Ishikawa (cell line): Measurements from ENCODE around the gene CUEDC1.

Experiments
- CEBPB ChIP-seq: IDR thresholded peaks from 2 replicates; pipeline ENCODE4 v1.6.1; 2012
- CREB1 ChIP-seq: IDR thresholded peaks from 2 replicates; pipeline ENCODE4 v1.6.1; 2012; ENCODE audit warnings: low read depth
- EGR1 ChIP-seq: IDR thresholded peaks from 2 replicates; pipeline ENCODE4 v1.6.1; 2012
- EP300 ChIP-seq: IDR thresholded peaks from 2 replicates; pipeline ENCODE4 v1.6.1; 2012; ENCODE audit warnings: borderline replicate concordance
- FOXM1 ChIP-seq: IDR thresholded peaks from 2 replicates; pipeline ENCODE4 v1.6.1; 2012; ENCODE audit warnings: low read depth, borderline replicate concordance
- NFIC ChIP-seq: IDR thresholded peaks from 2 replicates; pipeline ENCODE4 v1.6.1; 2012
- RAD21 ChIP-seq: IDR thresholded peaks from 2 replicates; pipeline ENCODE4 v1.6.1; 2012; ENCODE audit warnings: low read depth
- TAF1 ChIP-seq: IDR thresholded peaks from 2 replicates; pipeline ENCODE4 v1.6.1; 2012; ENCODE audit warnings: low read depth, mild to moderate bottlenecking
- TCF12 ChIP-seq: IDR thresholded peaks from 2 replicates; pipeline ENCODE4 v1.6.1; 2012; ENCODE audit warnings: low read depth
- TEAD4 ChIP-seq: IDR thresholded peaks from 2 replicates; pipeline ENCODE4 v1.6.1; 2012
- YY1 ChIP-seq: IDR thresholded peaks from 2 replicates; pipeline ENCODE4 v1.6.1; 2012; ENCODE audit warnings: low read depth
- ZBTB7A ChIP-seq: IDR thresholded peaks from 2 replicates; pipeline ENCODE4 v1.6.1; 2012; ENCODE audit warnings: low read depth
- TF ChIP-seq, protein P1 (sequence below): IDR thresholded peaks from 2 replicates; pipeline ENCODE4 v1.6.1; 2012; ENCODE audit warnings: low read depth, mild to moderate bottlenecking
- TF ChIP-seq, protein P2 (sequence below): IDR thresholded peaks from 2 replicates; pipeline ENCODE4 v1.6.1; 2012
- TF ChIP-seq, protein P3 (sequence below): IDR thresholded peaks from 2 replicates; pipeline ENCODE4 v1.6.1; 2012

The CUEDC1 gene

DNA sequence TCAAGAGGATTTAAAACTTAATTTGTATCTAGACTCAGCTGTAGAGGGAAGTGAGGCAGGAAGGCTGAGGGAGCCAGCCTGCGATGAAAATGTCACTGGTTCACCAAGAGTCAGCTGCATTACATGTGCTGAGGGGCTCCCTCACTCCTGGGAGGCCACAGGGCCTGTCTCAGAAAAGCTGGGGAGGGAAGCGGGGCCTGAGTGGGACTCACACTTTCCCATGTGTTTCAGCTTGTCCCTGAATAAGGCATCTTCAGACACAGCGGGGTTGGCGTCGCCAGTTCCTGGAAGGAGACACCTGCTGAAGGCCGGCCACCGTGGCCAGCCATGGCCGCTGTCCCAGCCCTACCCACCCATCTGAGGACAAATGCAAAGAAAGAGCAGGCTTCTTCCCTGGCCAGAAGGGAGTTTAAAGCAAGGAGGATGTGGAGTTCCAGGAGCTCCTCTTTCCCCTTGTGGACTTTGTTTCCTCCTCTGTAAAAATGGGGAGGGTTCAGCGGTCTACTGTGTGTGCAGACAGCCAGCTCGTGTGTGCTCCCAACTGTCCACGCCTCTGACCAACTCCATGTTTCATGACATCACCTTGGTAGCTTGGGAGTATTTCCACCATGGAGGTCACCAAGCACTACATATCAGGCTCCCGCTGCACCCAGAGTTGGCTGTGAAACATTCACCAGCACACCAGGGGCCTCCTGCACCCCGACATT lies 86.1 kb downstream of the CUEDC1 start:
- no peak for TF ChIP-seq EGR1
- no peak for TF ChIP-seq FOXM1
- TF ChIP-seq, protein P1, sequence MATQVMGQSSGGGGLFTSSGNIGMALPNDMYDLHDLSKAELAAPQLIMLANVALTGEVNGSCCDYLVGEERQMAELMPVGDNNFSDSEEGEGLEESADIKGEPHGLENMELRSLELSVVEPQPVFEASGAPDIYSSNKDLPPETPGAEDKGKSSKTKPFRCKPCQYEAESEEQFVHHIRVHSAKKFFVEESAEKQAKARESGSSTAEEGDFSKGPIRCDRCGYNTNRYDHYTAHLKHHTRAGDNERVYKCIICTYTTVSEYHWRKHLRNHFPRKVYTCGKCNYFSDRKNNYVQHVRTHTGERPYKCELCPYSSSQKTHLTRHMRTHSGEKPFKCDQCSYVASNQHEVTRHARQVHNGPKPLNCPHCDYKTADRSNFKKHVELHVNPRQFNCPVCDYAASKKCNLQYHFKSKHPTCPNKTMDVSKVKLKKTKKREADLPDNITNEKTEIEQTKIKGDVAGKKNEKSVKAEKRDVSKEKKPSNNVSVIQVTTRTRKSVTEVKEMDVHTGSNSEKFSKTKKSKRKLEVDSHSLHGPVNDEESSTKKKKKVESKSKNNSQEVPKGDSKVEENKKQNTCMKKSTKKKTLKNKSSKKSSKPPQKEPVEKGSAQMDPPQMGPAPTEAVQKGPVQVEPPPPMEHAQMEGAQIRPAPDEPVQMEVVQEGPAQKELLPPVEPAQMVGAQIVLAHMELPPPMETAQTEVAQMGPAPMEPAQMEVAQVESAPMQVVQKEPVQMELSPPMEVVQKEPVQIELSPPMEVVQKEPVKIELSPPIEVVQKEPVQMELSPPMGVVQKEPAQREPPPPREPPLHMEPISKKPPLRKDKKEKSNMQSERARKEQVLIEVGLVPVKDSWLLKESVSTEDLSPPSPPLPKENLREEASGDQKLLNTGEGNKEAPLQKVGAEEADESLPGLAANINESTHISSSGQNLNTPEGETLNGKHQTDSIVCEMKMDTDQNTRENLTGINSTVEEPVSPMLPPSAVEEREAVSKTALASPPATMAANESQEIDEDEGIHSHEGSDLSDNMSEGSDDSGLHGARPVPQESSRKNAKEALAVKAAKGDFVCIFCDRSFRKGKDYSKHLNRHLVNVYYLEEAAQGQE, result no peak
- TF ChIP-seq EP300, result no peak
- TF ChIP-seq CREB1, result no peak
- TF ChIP-seq, protein P2, sequence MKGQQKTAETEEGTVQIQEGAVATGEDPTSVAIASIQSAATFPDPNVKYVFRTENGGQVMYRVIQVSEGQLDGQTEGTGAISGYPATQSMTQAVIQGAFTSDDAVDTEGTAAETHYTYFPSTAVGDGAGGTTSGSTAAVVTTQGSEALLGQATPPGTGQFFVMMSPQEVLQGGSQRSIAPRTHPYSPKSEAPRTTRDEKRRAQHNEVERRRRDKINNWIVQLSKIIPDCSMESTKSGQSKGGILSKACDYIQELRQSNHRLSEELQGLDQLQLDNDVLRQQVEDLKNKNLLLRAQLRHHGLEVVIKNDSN, result no peak
- TF ChIP-seq RAD21, result no peak
- no peak for TF ChIP-seq NFIC
- TF ChIP-seq, protein P3, sequence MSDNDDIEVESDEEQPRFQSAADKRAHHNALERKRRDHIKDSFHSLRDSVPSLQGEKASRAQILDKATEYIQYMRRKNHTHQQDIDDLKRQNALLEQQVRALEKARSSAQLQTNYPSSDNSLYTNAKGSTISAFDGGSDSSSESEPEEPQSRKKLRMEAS, result no peak
- no peak for TF ChIP-seq ZBTB7A
- TF ChIP-seq TCF12, result no peak
- TF ChIP-seq YY1, result no peak
- TF ChIP-seq TAF1, result no peak

DNA sequence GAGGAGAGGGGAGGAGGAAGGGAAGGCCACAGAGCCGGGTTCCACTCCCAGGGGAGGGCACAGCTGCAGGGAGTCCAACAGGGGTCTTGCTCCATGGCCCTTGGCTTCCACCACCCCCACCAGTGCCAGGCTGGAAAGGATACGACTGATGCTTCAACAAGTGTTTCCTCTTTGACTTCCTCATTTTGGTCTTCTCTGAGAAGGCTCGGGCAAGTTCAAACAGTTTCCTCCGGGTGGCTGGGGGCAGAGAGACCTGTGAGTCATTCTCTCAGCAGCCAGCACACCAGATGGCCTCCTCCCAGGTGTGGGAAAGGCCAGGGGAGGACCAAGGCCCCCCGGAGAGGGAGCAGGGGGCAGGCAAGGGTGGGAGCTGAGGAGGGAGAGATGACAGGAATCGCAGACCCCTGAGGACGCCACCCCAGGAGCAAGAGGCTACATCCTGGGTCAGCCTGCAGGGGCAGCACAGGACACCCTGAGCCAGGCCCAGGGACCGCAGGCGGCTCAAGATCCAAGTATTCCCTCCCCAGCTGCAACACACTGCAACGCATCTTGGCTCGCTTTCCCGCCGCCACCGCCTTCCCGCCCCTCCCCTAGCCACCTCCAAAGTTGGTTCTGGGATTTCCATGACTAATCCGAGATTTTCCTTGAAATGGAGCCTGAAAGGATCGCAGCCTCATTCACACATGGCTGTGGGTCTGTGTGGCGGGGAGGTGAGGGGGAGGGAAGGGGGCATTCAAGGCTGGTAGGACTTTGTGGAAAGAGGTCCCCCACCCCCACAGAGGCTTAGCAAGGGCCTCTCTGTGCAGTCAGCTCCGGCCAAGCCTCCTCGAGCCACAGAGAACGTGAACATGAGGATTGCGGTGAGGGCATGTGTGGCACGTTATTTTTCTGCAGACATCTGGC lies 87.0 kb downstream of the CUEDC1 start:
- TF ChIP-seq, protein P1, result no peak
- TF ChIP-seq EGR1, result no peak
- TF ChIP-seq CEBPB, result no peak
- peak; percentile 37 for TF ChIP-seq TEAD4
- peak; percentile 21; the same call in 1 of the 2 replicates for TF ChIP-seq RAD21
- peak; percentile 78 for TF ChIP-seq EP300
- peak; percentile 92 for TF ChIP-seq TCF12
- peak; percentile 62 for TF ChIP-seq NFIC
- peak; percentile 62; the same call in 1 of the 2 replicates for TF ChIP-seq FOXM1

DNA sequence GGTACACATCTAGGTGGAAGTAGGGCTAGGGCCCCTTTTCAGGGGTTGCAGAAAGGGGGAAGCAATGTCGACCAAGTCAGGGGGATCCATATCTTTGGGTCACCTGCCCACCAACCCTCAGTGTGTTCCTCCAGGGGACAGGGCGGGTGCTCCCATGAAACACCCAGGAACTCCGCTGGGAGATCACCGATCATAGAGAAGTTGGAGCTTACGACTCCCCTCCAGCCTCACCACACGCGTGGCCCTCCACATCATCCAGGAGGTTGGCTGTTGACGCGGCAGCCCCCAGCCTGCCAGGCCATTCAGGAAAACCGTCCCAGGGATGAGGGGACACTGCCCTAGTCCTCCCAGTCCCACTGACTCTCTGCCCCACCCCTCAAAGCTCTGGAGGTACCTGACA lies 88.1 kb downstream of the CUEDC1 start:
- TF ChIP-seq CREB1 (no peak), EP300 (no peak), EGR1 (no peak), TAF1 (no peak), RAD21 (no peak), ZBTB7A (no peak), TEAD4 (no peak), TCF12 (no peak), NFIC (no peak), CEBPB (no peak), YY1 (no peak), FOXM1 (no peak)
- TF ChIP-seq, protein P2, result no peak
- TF ChIP-seq, protein P1, result no peak
- TF ChIP-seq, protein P3, result no peak

DNA sequence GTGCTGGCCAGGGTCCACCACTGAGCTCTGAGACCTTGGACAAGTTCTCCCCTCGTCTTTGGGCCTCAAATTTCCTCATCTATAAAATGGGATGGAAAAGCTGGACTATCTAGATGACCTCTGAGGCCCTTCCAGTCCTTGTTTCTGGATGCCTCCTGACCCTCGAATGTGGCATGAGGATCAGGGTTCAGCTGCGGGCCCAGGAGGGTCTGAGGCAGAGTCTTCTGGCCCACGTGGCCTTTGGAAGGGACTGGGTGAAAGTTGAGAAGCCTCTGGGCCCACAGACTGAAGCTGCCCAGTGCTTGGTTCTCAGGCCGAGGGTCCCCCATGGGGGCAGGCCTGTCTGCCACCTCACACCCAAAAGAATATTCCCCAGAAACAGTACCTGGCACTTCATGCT lies 88.5 kb downstream of the CUEDC1 start:
- no peak for TF ChIP-seq NFIC
- no peak for TF ChIP-seq TEAD4
- TF ChIP-seq, protein P2, result no peak
- TF ChIP-seq RAD21, result no peak
- no peak for TF ChIP-seq FOXM1
- TF ChIP-seq CREB1, result no peak
- no peak for TF ChIP-seq EGR1
- no peak for TF ChIP-seq ZBTB7A
- TF ChIP-seq, protein P3, result no peak
- no peak for TF ChIP-seq TCF12
- no peak for TF ChIP-seq YY1
- no peak for TF ChIP-seq TAF1
